ENCODE results near the gene LRRC18.

LRRC18 gene

DNA sequence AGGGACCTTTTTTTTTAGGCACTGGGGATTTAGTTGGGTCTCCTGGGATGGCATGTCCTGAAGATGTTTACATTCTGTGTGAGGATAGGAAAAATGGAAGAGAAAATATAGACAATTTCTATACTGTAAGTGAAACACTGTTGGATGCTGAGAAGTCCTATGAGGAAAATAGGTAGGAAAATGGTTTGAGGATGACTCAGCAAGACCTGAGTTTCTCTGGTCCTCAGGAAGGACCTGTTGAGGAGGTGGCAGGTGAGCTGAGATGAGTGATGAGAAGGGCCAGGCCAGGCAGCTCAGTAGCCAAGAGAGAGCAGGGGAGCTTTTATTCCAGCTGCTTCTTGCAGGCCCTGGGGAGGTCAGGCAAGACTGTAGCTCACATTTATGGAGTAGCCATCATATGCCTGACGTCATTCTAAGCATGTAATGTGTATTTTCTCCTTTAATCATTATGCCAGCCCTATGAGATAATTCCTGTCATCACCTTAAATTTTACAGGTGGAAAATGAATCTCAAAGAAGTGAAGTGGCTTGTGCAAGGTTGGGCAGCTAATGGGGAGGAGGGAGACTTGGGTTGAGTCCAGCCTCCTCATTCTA, 19.1 kb upstream of the LRRC18 start:
- TF ChIP-seq, protein P1, sequence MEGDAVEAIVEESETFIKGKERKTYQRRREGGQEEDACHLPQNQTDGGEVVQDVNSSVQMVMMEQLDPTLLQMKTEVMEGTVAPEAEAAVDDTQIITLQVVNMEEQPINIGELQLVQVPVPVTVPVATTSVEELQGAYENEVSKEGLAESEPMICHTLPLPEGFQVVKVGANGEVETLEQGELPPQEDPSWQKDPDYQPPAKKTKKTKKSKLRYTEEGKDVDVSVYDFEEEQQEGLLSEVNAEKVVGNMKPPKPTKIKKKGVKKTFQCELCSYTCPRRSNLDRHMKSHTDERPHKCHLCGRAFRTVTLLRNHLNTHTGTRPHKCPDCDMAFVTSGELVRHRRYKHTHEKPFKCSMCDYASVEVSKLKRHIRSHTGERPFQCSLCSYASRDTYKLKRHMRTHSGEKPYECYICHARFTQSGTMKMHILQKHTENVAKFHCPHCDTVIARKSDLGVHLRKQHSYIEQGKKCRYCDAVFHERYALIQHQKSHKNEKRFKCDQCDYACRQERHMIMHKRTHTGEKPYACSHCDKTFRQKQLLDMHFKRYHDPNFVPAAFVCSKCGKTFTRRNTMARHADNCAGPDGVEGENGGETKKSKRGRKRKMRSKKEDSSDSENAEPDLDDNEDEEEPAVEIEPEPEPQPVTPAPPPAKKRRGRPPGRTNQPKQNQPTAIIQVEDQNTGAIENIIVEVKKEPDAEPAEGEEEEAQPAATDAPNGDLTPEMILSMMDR (IDR thresholded peaks at IDR 0.05; ENCODE audit: low read depth, low read length) = no peak
- no peak for DNase-seq (ENCODE audit: extremely low read depth, low read depth)

DNA sequence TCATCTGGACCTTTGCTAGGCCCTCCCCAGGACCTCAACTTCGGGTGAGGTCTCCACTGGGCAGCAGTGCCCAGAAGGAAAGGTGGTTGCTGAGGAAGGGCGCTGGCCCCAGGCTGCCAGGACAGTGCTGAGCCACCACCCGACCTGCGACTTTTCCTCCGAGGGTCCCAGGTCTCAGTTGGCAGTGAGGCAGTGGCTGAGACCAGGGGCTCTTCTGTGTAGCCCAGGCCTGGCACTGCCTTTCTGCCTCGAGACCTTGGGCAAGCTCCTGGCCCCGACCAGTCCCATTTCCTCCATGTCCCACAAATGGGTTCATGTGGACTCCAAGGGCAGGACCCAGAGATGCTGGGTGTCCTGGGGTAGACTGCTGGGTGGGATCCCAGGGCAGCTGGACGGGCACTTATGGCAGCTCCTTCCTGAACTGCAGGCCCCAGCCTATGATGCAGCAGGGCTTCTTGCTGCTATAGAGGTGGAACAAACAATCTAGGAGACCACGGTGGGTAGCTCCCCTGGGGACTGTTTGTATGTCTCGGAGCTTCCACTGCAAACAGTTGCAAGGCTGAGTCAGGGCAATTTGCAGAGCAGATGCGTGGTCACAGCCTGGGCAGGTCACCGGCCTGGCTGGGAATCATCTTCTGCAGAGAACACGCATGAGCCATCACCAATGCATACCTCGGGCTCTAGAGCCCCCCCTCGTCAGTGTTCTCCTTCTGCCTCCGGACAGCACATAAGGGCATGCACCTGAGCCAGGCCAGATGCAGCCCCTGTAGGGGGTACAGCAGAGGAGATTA, 17.9 kb upstream of the LRRC18 start:
- TF ChIP-seq, protein P1 (IDR thresholded peaks at IDR 0.05; ENCODE audit: low read depth, low read length) = no peak

GRCh38 chr10:48951707-48952106, 12.1 kb upstream of the LRRC18 start:
- no peak for DNase-seq (ENCODE audit: extremely low read depth, low read depth)
- TF ChIP-seq, protein P1 (IDR thresholded peaks at IDR 0.05; ENCODE audit: low read depth, low read length) = no peak

More for the DNA sequence above, 17.9 kb upstream of the LRRC18 start:
- DNase-seq (ENCODE audit: extremely low read depth, low read depth) = no peak

GRCh38 chr10:48948470-48949037, 8.9 kb upstream of the LRRC18 start:
- TF ChIP-seq, protein P1 (IDR thresholded peaks at IDR 0.05; ENCODE audit: low read depth, low read length) = no peak
- DNase-seq (ENCODE audit: extremely low read depth, low read depth) = no peak

DNA sequence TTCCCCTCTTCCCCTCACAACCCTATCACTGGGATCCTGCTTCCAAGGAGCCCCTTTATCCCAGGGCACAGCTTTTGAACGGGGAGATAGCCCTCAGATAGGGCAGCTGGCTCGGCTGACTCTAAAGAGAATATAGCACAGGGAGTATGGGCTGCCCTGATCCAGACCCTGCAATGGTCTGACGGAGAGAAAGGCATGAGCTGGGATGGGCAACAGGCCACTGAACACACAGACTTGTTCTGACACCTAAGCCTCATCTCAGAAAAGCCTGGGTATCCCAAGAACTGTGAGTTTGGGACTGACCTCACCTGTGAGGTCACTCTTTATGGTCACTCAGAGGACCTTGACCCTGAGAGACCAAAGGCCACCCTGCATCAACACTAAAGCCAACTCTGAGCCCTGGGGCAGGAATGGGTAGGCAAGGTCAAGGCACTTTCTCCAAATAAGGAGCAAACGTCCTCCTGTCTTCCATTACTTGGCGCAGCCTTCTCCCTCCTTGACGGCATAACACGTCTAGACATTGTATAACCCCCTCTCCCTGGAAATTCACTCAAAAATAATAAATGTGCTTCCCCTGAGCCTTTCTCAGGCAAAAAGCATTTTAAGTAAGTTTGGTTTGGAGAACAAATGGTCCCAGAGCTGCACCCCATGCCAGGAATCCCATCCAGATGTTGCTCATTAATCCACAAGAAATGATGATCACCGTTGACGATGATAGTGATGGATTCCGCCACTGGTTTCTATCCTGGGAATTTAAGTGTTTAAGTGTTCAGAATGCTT, 8.2 kb upstream of the LRRC18 start:
- TF ChIP-seq, protein P1 (IDR thresholded peaks at IDR 0.05; ENCODE audit: low read depth, low read length) = no peak
- DNase-seq (ENCODE audit: extremely low read depth, low read depth) = no peak

GRCh38 chr10:48946891-48947500, 7.4 kb upstream of the LRRC18 start:
- no peak for DNase-seq (ENCODE audit: extremely low read depth, low read depth)
- TF ChIP-seq, protein P1 (IDR thresholded peaks at IDR 0.05; ENCODE audit: low read depth, low read length) = no peak
